ENCODE data around the gene FBXW12.
"Not testable (repeated sequence)": the region's sequence is repeated elsewhere in the genome, so short reads cannot be mapped to it uniquely, and the experiment has no call there.

Gene FBXW12, protein sequence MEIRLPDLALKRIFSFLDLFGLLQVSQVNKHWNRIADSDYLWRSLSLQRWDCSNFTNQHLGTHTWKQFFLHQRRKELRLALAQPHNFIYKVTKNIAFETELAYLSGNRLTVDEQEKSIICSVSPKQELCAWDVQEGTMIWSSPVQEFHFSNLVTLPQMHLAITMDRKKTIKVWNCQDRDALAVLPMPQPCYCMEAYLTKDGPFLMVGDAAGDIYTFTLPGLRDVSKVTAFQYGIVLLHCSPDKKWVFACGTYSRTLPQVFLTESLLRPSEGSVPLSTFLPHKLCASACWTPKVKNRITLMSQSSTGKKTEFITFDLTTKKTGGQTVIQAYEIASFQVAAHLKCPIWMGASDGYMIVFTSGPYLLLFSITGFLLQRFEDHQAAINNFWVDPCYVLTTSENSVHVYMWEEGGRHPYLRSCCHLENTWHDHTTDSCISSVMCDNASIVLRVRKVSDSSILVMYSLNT

DNA sequence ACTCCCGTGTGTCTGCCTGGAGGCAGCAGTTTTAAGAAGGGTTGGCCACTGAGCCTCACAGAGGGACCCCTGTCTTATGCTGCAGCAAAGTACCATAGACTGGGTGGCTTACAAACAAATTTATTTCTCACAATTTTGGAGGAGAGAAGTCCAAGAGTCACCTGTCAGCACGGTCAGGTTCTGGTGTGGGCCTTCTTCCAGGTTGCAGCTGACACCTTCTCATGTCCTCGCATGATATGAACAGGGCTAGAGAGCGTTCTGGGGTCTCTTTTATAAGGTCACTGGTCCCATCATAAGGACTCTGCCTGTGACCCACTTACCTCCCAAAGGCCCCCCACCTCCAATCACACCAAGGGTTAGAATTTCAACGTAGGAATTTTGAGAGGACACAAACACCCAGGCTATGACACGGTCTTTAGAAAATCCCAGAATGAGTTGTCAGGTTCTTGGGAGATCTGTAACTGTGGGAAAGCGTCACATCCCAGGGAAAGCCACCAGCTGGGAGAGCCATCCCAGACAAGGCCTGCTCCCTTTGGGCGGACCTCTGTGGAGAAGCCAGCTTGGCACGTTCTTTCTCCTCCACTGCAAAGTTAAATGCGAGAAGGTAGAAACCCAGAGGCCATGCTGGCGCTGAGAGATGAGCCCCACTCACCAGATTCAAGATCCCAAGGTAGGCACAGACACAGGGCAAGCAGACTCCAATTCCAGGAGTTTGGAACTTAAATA, at the start of gene FBXW12:
TSS of gene FBXW12 (plus strand) at position 569 of the 726 bp plus-strand sequence. CDS start 549 bp downstream, outside the sequence.
- DNase-seq (ENCODE audit: low read depth in 2 of 2, low spot score in 1 of 2): no peak

GRCh38 chr3:48331706-48332435, 40.1 kb upstream of the FBXW12 start:
- DNase-seq (ENCODE audit: low read depth in 2 of 2, low spot score in 1 of 2): not testable (repeated sequence)

DNA sequence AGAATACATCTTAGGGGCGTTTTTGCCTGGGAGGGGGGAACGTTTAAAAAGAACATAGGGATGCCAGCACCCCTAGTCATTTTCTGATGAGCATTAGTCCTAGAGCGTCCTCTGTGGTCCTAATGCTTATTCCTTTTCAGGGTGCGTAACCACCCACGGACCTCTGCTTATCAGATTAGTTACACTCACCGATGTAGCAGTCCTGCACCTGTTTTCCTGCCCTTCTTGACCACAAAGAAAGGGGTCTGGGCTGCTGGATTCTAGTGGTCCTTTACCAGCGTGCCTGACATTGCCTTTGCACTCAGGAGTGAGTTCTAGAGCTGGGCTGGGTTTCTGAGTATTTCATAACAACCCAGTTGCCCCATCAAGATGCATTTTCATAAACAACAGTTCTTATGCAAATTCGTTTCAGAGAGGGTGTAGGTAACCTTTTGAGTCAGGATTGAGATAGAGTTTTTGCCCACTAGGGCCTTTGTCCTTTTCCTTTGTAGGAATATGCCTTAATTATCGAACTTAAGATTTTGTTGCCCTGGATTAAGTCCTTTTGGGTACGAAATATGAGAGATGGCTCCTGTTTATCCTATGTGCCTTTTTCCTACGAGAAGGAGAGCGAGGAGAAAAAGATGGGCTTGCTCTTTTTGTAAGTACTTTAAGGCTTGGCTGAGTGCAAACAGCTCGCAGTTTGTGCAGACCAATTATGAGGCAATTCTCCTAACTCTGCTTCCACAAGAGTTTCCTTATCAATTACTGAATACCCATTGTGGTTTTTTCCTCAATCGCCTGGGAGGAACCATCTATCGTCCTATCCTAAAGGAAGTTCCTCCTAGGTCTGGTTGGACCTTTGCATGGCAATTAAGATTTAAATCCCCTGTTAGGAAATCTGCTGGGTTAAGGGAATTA, 38.4 kb upstream of the FBXW12 start, which contains the start of gene SPINK8:
TSS of gene SPINK8 (minus strand) at position 316 of the 900 bp plus-strand sequence. CDS start 5,320 bp downstream, outside the sequence.
- not testable (repeated sequence) for DNase-seq (ENCODE audit: low read depth in 2 of 2, low spot score in 1 of 2)

GRCh38 chr3:48334605-48335004, 37.4 kb upstream of the FBXW12 start:
- no peak for DNase-seq (ENCODE audit: low read depth in 2 of 2, low spot score in 1 of 2)

GRCh38 chr3:48335286-48335685, 36.7 kb upstream of the FBXW12 start:
- not testable (repeated sequence) for DNase-seq (ENCODE audit: low read depth in 2 of 2, low spot score in 1 of 2)

DNA sequence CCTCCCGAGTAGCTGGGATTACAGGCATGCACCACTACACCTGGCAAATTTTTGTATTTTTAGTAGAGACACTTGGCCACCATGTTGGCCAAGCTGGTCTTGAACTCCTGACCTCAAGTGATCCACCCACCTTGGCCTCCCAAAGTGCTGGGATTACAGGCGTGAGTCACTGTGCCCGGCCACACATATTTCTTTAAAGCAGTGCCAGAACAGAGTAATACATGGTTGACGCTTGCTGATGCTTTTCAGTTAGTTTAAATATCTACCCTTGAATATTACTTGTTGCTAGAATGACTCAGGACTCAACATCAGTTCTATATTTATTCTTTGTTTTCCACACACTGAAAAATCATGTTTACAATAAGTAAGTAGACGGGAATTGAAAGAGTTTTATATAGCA, 34.5 kb upstream of the FBXW12 start:
- not testable (repeated sequence) for DNase-seq (ENCODE audit: low read depth in 2 of 2, low spot score in 1 of 2)

DNA sequence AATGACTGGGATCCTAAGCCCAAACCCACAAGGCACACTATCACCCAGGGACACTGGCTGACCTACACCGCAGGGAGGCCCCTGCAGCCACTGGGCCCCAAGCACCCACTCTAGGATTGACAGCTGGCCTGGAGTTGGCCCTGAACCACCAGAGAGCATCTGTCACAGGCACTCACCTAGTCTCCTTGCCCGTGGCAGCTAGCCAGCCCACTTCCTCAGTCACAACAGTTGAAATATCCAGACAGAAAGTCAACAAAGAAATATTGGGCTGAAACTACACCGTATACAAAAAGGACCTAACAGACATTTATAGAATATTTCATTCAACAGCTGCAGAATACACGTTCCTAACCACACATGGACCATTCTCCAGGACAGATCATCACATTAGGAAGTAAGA, 33.4 kb upstream of the FBXW12 start:
- DNase-seq (ENCODE audit: low read depth in 2 of 2, low spot score in 1 of 2): no peak

DNA sequence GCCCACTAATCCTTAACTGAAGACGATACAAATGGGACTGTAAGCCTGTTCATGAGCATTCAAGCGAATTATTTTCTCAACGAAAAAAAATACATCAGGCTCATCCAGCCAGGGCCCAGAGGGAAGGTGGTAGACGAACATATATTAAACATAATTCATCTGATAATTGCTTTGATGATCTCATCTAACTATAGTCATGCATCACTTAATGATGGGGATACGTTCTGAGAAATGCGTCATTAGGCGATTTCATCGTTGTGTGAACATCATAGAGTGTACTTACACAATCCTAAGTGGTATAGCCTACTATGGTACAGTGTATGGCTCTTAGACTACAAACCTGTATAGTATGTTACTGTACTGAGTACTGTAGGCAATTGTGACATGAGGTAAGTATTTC, 28.6 kb upstream of the FBXW12 start:
- DNase-seq (ENCODE audit: low read depth in 2 of 2, low spot score in 1 of 2): no peak

GRCh38 chr3:48344867-48345507, 27.0 kb upstream of the FBXW12 start:
- no peak for DNase-seq (ENCODE audit: low read depth in 2 of 2, low spot score in 1 of 2)

DNA sequence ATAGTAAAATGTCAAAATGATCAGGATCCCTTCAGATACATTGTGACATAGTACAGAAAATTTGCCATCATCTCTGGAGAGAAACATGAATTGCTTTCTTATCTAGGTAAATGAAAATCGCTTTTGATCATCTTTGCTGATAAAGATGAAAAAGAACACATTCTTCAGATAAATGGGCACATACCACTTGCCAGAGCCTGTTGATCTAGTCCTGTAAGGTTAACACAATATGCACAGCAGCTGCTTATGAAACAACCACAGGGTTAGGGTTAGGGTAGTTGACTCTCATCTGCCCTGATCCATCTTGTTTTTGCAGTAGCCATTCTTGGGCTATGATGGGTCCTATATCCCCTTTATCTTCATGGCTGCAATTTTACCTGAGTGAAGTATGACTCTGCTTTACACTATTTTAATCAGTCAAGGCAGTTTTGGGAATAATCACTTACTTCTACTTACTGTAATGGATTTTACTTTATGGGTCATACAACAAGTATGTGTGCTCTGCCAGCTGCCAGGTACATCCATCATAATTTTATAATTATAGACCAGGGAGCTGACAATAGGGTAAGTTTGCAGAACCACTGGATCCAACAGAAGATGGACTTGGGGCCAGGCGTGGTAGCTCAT, 26.0 kb upstream of the FBXW12 start:
- no peak for DNase-seq (ENCODE audit: low read depth in 2 of 2, low spot score in 1 of 2)

DNA sequence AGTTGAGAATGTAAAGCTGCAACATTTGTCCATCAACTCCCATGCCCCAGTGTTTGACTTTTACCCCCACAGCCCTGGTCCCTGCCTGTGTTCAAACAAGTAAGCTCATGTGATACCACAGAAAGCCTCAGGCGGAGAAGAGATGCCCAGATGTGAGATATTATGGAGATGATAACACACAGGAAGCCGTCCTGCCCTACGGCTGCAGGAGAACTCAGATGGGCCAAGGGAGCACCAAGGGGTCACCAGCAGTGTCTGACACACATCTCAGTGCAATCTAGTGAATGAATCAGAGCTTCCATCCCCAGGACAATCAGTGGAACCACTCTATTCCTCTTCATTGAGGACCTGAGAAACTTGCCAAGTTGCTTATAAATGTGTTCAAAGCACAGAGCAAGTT, 24.5 kb upstream of the FBXW12 start:
- no peak for DNase-seq (ENCODE audit: low read depth in 2 of 2, low spot score in 1 of 2)

DNA sequence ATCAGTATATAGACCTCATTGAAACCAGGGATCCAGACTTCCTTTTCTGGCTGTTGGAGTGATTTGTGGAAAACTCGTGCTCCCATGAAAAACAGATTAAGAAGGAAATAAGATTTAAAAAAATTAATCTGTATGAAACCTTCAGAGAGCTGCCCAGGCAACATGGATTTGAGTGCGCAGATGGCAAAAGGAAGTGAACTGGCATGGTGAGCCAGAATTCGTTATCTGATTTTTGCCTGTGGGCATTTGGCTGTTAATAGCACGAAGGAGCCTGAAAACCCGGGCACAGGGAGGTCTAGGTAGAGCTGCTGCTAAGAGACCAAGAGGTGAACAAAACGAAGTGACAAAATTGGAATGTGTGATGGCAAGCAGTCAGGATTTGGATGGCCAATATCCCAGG, 19.5 kb upstream of the FBXW12 start:
- DNase-seq (ENCODE audit: low read depth in 2 of 2, low spot score in 1 of 2): no peak

- DNase-seq (ENCODE audit: low read depth in 2 of 2, low spot score in 1 of 2): no peak
These were observed 18.0 kb upstream of the FBXW12 start for GRCh38 chr3:48353987-48354386.

GRCh38 chr3:48356419-48356818, 15.6 kb upstream of the FBXW12 start:
- no peak for DNase-seq (ENCODE audit: low read depth in 2 of 2, low spot score in 1 of 2)

GRCh38 chr3:48361928-48362327, 10.1 kb upstream of the FBXW12 start:
- no peak for DNase-seq (ENCODE audit: low read depth in 2 of 2, low spot score in 1 of 2)

- no peak for DNase-seq (ENCODE audit: low read depth in 2 of 2, low spot score in 1 of 2)
These were observed 7.2 kb upstream of the FBXW12 start for GRCh38 chr3:48364840-48365239.

DNA sequence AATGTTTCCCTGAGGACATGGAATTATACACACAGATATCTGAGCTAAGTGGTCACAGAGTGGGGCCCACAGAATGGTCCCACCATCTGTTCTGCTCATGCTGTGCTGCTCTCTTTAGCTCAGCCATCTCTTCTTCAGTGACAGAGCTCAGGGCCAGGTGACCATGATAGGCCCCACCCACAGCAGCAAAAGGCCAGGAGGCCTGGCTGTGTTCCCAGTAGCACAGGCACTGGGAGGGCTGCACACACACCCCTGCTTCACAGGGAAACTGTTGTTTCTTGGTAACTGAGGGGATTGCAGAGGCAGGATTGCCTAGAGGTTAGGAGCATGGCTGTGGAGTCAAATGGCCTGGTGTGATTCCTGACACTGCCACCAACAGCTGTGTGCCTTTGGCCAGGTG, 4.8 kb upstream of the FBXW12 start:
- DNase-seq (ENCODE audit: low read depth in 2 of 2, low spot score in 1 of 2): no peak

DNA sequence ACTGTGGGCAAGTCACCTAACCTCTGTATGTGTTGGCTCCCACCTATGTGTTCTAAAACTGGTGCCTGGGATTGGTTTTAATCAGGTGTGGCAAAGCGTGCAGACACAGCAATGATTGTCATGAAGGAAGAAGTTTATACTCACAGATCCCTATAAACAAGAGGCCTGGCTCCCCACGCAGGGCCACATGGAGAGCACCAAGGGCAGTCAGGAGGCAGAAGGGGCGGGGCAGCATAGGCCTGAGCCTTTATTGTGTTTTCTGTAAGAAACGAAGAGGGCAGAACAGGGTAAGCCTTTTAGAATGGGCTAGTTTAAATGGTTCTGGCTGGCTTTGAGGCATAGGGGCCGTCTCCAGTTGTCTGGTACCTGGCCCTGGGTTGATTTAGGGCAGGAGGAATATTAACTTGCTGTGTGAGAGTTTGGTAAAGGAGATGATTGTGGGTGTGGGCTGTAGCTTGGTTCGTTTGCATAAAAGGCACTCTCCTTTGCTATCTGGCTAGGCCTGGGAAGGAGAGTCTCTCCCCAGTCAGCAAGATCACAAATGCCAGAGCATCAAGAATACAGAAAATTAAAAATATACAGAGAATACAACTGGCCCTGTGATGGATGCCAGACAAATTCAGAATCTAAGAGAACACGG, 2.2 kb upstream of the FBXW12 start:
- no peak for DNase-seq (ENCODE audit: low read depth in 2 of 2, low spot score in 1 of 2)

- DNase-seq (ENCODE audit: low read depth in 2 of 2, low spot score in 1 of 2): no peak
These were observed 1.7 kb upstream of the FBXW12 start for GRCh38 chr3:48370333-48370713.
